Osteocyte (in vitro differentiated cells): ENCODE measurements around the gene SOCS7. TPM values are rescaled to one million over a fixed set of nuclear protein-coding genes. Genes with fewer than 3 reads are reported as not detected.

Experiments used
- DNase-seq: peaks from one replicate; pipeline ENCODE4 v3.0.0; 2021; ENCODE audit warnings: mixed read lengths; ENCODE audit not compliant: unreplicated experiment; ENCODE audit errors: extremely low spot score
- H3K27ac Mint-ChIP-seq: one replicate; pipeline ENCODE4 v1.8.0; 2021; ENCODE audit warnings: mild to moderate bottlenecking, mixed read lengths; ENCODE audit not compliant: unreplicated experiment
- H3K27me3 Mint-ChIP-seq: one replicate; pipeline ENCODE4 v1.8.0; 2021; ENCODE audit warnings: mixed read lengths; ENCODE audit not compliant: unreplicated experiment
- H3K36me3 Mint-ChIP-seq: one replicate; pipeline ENCODE4 v1.8.0; 2021; ENCODE audit warnings: mixed read lengths; ENCODE audit not compliant: unreplicated experiment
- H3K4me1 Mint-ChIP-seq: one replicate; pipeline ENCODE4 v1.8.0; 2021; ENCODE audit warnings: mixed read lengths; ENCODE audit not compliant: unreplicated experiment
- H3K4me3 Mint-ChIP-seq: one replicate; pipeline ENCODE4 v1.8.0; 2021; ENCODE audit warnings: mild to moderate bottlenecking, moderate library complexity, mixed read lengths; ENCODE audit not compliant: unreplicated experiment
- H3K9me3 Mint-ChIP-seq: one replicate; pipeline ENCODE4 v1.8.0; 2021; ENCODE audit warnings: mixed read lengths; ENCODE audit not compliant: unreplicated experiment
- total RNA-seq: library from RNA; stranded (reverse); gene quantifications from 2 replicates; pipeline ENCODE4 v1.2.1, GENCODE V29; 2021
- TF ChIP-seq, protein P1 (sequence below): fragments of 200-600 bp; sonication (generic); IDR thresholded peaks from 2 replicates; pipeline ENCODE4 v1.5.0; 2021; ENCODE audit warnings: antibody characterized with exemption, mild to moderate bottlenecking, moderate library complexity

SOCS7 gene
- total RNA-seq, 1 donor from 2014 or later, result 19.1 TPM

GRCh38 chr17:38322156-38322779 lies 29.4 kb upstream of the SOCS7 start:
- TF ChIP-seq, protein P1, sequence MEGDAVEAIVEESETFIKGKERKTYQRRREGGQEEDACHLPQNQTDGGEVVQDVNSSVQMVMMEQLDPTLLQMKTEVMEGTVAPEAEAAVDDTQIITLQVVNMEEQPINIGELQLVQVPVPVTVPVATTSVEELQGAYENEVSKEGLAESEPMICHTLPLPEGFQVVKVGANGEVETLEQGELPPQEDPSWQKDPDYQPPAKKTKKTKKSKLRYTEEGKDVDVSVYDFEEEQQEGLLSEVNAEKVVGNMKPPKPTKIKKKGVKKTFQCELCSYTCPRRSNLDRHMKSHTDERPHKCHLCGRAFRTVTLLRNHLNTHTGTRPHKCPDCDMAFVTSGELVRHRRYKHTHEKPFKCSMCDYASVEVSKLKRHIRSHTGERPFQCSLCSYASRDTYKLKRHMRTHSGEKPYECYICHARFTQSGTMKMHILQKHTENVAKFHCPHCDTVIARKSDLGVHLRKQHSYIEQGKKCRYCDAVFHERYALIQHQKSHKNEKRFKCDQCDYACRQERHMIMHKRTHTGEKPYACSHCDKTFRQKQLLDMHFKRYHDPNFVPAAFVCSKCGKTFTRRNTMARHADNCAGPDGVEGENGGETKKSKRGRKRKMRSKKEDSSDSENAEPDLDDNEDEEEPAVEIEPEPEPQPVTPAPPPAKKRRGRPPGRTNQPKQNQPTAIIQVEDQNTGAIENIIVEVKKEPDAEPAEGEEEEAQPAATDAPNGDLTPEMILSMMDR, result peak; percentile 83
- Mint-ChIP-seq H3K9me3 (no peaks in the 10 kb centered on the region), H3K27ac (no peak overlapping the region), H3K27me3 (peaks cover 3% of the 10 kb centered on the region), H3K36me3 (peaks cover 28% of the 10 kb centered on the region), H3K4me1 (no peaks in the 10 kb centered on the region), H3K4me3 (no peak overlapping the region)
- DNase-seq, result no peak

- Mint-ChIP-seq H3K27ac (no peak overlapping the region), H3K27me3 (peaks cover 4% of the 10 kb centered on the region), H3K4me3 (no peak overlapping the region), H3K4me1 (no peaks in the 10 kb centered on the region), H3K36me3 (peaks cover 28% of the 10 kb centered on the region), H3K9me3 (no peaks in the 10 kb centered on the region)
- DNase-seq, result no peak
- TF ChIP-seq, protein P1, result no peak
These were observed 28.7 kb upstream of the SOCS7 start for GRCh38 chr17:38322897-38323296.

GRCh38 chr17:38324141-38324697 lies 27.4 kb upstream of the SOCS7 start:
- Mint-ChIP-seq H3K9me3 (no peaks in the 10 kb centered on the region), H3K27me3 (peaks cover 12% of the 10 kb centered on the region), H3K4me1 (no peaks in the 10 kb centered on the region), H3K36me3 (peaks cover 25% of the 10 kb centered on the region), H3K4me3 (no peak overlapping the region), H3K27ac (no peak overlapping the region)
- DNase-seq, result no peak
- TF ChIP-seq, protein P1, result no peak

GRCh38 chr17:38324772-38325171 lies 26.9 kb upstream of the SOCS7 start:
- no peaks in the 10 kb centered on the region for H3K4me1 Mint-ChIP-seq
- H3K9me3 Mint-ChIP-seq, result no peaks in the 10 kb centered on the region
- no peak for DNase-seq
- H3K27me3 Mint-ChIP-seq, result peaks cover 14% of the 10 kb centered on the region
- no peak overlapping the region for H3K27ac Mint-ChIP-seq
- H3K4me3 Mint-ChIP-seq, result no peak overlapping the region
- TF ChIP-seq, protein P1, result no peak
- H3K36me3 Mint-ChIP-seq, result peaks cover 22% of the 10 kb centered on the region

GRCh38 chr17:38325221-38325851 lies 26.3 kb upstream of the SOCS7 start:
- Mint-ChIP-seq H3K4me1 (no peaks in the 10 kb centered on the region), H3K27me3 (peaks cover 14% of the 10 kb centered on the region), H3K36me3 (peaks cover 20% of the 10 kb centered on the region), H3K9me3 (no peaks in the 10 kb centered on the region), H3K4me3 (no peak overlapping the region), H3K27ac (no peak overlapping the region)
- TF ChIP-seq, protein P1, result no peak
- DNase-seq, result no peak
